GM10266 (cell line): ENCODE results near the gene ZNF136.

Experiments used
- DNase-seq: peaks from one replicate; pipeline ENCODE4 v3.0.0; 2012; ENCODE audit errors: extremely low spot score
- TF ChIP-seq, protein P1 (sequence below): IDR thresholded peaks from 2 replicates; pipeline ENCODE4 v1.5.1; 2012; ENCODE audit warnings: mild to moderate bottlenecking, low read depth; ENCODE audit not compliant: control insufficient read depth, insufficient read depth; ENCODE audit errors: missing control alignments

The ZNF136 gene

DNA sequence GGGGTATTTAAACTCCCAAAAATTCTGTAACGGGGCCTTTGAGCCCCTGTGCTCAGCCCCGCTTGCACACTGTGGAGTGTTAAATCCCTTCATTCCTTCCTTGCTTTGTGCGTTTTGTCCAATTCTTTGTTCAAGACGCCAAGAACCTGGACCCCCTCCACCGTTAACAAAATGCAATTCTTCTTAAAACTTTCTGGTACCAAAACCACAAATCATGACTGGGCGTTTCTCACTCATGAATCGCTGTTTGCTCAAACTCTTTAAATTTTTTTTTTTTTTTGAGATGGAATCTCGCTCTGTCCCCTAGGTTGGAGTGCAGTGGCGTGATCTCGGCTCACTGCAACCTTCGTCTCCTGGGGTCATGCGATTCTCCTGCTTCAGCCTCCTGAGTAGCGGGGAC lies 23.6 kb upstream of the ZNF136 start:
- no peak for DNase-seq
- TF ChIP-seq, protein P1, sequence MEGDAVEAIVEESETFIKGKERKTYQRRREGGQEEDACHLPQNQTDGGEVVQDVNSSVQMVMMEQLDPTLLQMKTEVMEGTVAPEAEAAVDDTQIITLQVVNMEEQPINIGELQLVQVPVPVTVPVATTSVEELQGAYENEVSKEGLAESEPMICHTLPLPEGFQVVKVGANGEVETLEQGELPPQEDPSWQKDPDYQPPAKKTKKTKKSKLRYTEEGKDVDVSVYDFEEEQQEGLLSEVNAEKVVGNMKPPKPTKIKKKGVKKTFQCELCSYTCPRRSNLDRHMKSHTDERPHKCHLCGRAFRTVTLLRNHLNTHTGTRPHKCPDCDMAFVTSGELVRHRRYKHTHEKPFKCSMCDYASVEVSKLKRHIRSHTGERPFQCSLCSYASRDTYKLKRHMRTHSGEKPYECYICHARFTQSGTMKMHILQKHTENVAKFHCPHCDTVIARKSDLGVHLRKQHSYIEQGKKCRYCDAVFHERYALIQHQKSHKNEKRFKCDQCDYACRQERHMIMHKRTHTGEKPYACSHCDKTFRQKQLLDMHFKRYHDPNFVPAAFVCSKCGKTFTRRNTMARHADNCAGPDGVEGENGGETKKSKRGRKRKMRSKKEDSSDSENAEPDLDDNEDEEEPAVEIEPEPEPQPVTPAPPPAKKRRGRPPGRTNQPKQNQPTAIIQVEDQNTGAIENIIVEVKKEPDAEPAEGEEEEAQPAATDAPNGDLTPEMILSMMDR: no peak

DNA sequence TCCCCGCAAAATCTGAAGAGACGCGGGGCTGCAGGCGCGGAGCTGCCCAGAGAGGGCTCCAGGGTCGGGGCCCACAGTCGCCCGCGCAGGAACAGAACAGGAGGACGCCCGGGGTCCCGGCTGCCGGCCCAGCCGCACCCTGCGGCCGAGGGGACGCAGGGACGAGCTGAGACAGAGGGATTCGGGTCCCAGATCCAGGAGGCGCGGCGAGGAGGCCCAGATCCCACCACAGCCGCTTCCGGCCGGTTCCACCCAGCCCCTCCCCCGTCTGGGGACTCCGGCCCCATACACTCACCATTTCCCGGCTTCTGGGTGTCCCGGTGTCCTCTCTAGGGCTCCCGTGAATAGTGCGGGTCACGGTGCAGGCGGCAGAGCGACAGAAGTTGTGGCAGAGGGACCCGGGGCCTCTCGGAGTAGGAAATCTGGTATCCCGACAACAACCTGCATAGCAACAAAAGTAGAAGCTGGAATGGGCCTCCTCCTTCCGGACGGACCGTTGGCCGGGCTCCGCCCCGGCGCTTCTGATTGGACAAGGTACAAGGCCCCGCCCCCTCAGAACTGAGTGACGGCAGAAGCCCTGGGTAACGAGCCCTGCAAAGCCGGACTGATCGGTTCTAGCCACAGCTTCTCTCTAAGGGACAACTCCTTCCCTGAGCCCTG lies 22.9 kb upstream of the ZNF136 start, which contains the start of gene ZNF20:
Gene ZNF20 (minus strand): TSS at position 466 of the 660 bp plus-strand sequence. CDS start 168 bp downstream, at position 298.
- TF ChIP-seq, protein P1: no peak
- peak; percentile 95 for DNase-seq

GRCh38 chr19:12140545-12141404 lies 22.1 kb upstream of the ZNF136 start:
- TF ChIP-seq, protein P1: peak; percentile 89

DNA sequence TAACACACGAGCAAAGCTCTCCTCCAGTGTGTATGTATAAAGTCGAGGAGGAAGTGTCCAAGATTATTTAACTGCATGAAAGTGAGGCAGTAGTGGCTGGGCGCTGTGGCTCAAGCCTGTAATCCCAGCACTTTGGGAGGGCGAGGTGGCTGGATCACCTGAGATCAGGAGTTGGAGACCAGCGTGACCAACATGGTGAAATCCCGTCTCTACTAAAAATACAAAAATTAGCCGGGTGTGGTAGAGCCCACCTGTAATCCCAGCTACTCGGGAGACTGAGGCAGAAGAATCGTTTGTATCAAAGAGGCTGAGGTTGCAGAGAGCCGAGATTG lies 21.5 kb upstream of the ZNF136 start:
- TF ChIP-seq, protein P1: no peak
- DNase-seq: no peak

More at GRCh38 chr19:12140545-12141404, 22.1 kb upstream of the ZNF136 start:
- DNase-seq: peak; percentile 80

DNA sequence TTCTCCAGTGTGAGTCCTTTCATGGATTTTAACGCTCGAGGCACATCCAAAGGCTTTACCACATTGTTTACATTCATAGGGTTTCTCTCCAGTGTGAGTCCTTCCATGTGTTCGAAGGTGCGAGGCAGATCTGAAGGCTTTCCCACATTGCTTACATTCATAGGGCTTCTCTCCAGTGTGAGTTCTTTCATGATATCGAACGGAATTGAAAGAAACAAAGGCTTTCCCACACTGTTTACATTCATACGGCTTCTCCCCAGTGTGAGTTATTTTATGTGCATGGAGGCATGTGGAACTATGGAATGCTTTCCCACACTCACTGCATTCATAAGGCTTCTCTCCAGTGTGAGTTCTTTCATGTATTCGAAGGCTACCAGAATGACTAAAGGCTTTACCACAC lies 17.5 kb upstream of the ZNF136 start:
- DNase-seq: no peak
- TF ChIP-seq, protein P1: no peak

GRCh38 chr19:12155324-12155860 lies 7.5 kb upstream of the ZNF136 start:
- TF ChIP-seq, protein P1: no peak
- DNase-seq: no peak
